ENCODE data around the gene HSPD1.

The HSPD1 gene

DNA sequence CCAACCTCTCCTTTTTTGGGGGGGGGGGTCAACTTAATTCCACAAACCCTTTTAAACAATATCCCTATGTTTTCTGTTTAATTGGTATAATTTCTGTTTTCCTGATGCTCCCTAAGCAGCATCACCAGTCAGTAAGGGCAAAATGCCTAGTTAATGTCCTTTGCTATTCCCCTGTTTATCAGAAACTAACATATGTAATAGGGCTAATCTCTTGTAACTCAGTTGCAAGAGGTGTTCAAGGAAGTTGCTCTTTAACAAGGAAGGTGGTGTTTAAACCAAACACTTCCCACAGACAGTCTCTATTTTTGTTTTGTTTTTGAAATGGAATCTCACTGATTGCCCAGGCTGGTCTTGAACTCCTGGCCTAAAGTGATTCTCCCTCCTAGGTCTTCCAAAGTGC, 52.8 kb downstream of the HSPD1 start:
- no peak for DNase-seq

DNA sequence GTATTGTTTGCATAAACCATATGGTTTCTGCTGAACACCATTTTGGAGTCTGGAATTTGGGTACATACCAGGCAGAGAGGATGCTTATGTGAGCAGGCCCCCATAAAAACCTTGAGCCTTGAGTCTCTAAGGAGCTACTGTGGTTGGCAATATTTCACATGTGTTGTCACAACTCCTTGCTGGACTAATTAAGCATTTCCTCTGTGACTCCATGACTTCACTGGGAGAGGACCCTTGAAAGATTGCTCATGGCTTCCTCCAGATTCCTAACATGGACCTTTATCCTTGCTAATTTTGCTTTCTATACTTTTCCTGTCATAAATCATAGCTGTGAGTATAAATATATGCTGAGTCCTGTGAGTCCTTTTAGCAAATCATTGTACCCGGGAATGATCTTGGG, 53.9 kb downstream of the HSPD1 start:
- no peak for DNase-seq

DNA sequence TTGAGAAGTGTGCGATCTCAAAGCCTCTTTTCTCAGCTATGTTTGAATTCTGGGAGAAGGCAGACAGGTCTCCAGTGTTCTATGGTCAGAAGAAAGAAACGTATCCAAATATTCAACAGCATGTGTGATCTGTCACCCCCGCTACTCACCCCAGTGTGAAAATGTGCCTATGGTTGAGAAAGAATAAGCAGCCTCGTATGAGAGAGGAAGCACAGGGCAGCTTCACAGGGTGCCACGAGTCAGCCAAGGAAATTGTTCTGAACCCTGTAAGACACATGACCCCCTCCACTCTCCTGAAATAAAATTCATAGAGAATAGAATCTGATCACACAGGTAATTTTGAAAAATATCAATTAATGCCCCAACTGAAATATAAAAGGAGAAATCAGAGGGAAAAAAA, 56.8 kb downstream of the HSPD1 start:
- DNase-seq, result no peak

DNA sequence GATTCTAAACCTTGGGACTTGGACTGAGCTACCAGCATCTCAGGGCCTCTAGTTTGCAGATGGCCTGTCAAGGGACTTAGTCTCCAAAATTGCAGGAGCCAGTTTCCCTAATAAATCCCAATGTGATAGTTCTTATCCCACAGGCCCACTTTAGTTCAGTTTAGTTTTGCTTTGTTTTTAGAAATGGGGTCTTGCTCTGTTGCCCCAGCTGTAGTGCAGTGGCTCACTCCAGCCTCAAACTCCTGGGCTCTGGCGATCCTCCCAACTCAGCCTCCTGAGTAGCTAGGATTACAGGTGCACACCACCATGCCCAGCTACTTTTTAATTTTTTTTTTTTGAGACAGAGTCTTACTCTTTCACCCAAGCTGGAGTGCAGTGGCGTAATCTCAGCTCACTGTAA, 62.3 kb downstream of the HSPD1 start:
- no peak for DNase-seq
